Ishikawa (cell line): ENCODE data around the gene AVP.

Experiments
- CEBPB ChIP-seq: IDR thresholded peaks from 2 replicates; pipeline ENCODE4 v1.6.1; 2012
- CREB1 ChIP-seq: IDR thresholded peaks from 2 replicates; pipeline ENCODE4 v1.6.1; 2012; ENCODE audit warnings: low read depth
- EP300 ChIP-seq: IDR thresholded peaks from 2 replicates; pipeline ENCODE4 v1.6.1; 2012; ENCODE audit warnings: borderline replicate concordance
- RAD21 ChIP-seq: IDR thresholded peaks from 2 replicates; pipeline ENCODE4 v1.6.1; 2012; ENCODE audit warnings: low read depth
- TAF1 ChIP-seq: IDR thresholded peaks from 2 replicates; pipeline ENCODE4 v1.6.1; 2012; ENCODE audit warnings: low read depth, mild to moderate bottlenecking
- TCF12 ChIP-seq: IDR thresholded peaks from 2 replicates; pipeline ENCODE4 v1.6.1; 2012; ENCODE audit warnings: low read depth
- TEAD4 ChIP-seq: IDR thresholded peaks from 2 replicates; pipeline ENCODE4 v1.6.1; 2012
- YY1 ChIP-seq: IDR thresholded peaks from 2 replicates; pipeline ENCODE4 v1.6.1; 2012; ENCODE audit warnings: low read depth
- ZBTB7A ChIP-seq: IDR thresholded peaks from 2 replicates; pipeline ENCODE4 v1.6.1; 2012; ENCODE audit warnings: low read depth
- TF ChIP-seq, protein P1 (sequence below): IDR thresholded peaks from 2 replicates; pipeline ENCODE4 v1.6.1; 2012
- TF ChIP-seq, protein P2 (sequence below): IDR thresholded peaks from 2 replicates; pipeline ENCODE4 v1.6.1; 2012; ENCODE audit warnings: low read depth, mild to moderate bottlenecking
- TF ChIP-seq, protein P3 (sequence below): IDR thresholded peaks from 2 replicates; pipeline ENCODE4 v1.6.1; 2012

DNA sequence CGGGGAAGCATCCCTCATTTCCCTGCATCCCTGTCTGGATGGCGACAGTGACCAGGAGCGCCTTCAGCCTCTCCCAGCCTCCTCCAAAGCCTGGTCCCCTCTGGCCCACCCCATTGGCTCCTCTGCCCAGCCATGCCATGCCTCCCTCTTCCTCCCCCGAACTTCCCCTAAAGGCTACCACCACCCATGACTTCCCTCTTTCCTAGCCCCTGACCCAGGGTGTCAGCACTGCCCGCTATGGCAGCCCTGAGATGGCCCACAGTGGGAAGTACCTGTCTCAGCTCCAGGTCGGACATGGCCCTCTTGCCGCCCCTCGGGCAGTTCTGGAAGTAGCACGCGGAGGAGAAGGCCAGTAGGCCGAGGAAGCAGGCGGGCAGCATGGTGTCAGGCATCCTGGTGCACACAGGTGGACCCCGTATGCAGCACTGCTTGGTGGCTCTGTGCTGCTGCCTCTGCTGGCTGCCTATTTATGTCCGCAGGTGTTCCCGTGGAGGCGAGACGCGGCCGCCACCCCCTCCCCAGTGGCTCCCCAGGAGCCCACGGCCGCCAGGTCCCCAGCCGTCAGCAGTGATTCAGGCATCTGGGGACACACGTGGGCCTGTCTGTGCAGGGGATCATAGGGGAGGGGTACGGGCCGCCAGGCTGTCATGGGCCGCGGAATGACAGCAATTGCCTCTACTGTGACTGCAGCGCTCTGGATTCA lies at the start of gene AVP:
- TF ChIP-seq TEAD4 (no peak), YY1 (no peak), CEBPB (no peak), EP300 (no peak), ZBTB7A (no peak), TCF12 (no peak), CREB1 (no peak), RAD21 (no peak), TAF1 (no peak)
- TF ChIP-seq, protein P1, sequence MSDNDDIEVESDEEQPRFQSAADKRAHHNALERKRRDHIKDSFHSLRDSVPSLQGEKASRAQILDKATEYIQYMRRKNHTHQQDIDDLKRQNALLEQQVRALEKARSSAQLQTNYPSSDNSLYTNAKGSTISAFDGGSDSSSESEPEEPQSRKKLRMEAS: no peak
- TF ChIP-seq, protein P2, sequence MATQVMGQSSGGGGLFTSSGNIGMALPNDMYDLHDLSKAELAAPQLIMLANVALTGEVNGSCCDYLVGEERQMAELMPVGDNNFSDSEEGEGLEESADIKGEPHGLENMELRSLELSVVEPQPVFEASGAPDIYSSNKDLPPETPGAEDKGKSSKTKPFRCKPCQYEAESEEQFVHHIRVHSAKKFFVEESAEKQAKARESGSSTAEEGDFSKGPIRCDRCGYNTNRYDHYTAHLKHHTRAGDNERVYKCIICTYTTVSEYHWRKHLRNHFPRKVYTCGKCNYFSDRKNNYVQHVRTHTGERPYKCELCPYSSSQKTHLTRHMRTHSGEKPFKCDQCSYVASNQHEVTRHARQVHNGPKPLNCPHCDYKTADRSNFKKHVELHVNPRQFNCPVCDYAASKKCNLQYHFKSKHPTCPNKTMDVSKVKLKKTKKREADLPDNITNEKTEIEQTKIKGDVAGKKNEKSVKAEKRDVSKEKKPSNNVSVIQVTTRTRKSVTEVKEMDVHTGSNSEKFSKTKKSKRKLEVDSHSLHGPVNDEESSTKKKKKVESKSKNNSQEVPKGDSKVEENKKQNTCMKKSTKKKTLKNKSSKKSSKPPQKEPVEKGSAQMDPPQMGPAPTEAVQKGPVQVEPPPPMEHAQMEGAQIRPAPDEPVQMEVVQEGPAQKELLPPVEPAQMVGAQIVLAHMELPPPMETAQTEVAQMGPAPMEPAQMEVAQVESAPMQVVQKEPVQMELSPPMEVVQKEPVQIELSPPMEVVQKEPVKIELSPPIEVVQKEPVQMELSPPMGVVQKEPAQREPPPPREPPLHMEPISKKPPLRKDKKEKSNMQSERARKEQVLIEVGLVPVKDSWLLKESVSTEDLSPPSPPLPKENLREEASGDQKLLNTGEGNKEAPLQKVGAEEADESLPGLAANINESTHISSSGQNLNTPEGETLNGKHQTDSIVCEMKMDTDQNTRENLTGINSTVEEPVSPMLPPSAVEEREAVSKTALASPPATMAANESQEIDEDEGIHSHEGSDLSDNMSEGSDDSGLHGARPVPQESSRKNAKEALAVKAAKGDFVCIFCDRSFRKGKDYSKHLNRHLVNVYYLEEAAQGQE: no peak
- TF ChIP-seq, protein P3, sequence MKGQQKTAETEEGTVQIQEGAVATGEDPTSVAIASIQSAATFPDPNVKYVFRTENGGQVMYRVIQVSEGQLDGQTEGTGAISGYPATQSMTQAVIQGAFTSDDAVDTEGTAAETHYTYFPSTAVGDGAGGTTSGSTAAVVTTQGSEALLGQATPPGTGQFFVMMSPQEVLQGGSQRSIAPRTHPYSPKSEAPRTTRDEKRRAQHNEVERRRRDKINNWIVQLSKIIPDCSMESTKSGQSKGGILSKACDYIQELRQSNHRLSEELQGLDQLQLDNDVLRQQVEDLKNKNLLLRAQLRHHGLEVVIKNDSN: no peak
